Measurements from ENCODE around the gene DIP2A. TPM values are rescaled to one million over a fixed set of nuclear protein-coding genes. Genes with fewer than 3 reads are reported as not detected.

The DIP2A gene
- polyA plus RNA-seq, 1 donor from 2014 or later: 45.0 TPM

DNA sequence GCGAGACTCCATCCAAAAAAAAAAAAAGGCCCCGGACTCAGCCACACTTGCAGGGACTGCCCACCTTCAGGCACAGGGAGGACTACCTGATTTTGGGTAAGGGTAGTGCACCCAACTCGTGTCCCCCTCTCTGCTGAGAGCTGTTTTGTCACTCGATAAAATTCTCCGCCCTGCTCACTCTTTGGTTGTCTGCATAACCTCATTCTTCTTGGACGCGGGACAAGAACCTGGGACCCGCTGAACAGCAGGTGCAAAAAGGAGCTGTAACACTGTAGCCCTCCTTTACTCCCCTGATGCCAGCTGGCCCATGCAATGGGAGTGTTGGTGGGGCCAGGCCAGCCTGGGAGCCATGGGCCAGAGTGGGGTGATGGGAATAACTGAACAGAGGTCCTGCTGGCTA lies 135.6 kb downstream of the DIP2A start:
- no peaks in the 10 kb centered on the region for H3K9me3 ChIP-seq (ENCODE audit: low read length)
- H3K4me3 ChIP-seq (ENCODE audit: low read length): no peak overlapping the region
- no peak overlapping the region for H3K4me2 ChIP-seq (ENCODE audit: low read length)
- no peak for TF ChIP-seq MXI1 (conservative IDR thresholded peaks at IDR 0.05; ENCODE audit: poor library complexity, severe bottlenecking)
- no peak for TF ChIP-seq POLR2AphosphoS5 (IDR thresholded peaks at IDR 0.05)
- no peak for TF ChIP-seq RAD21 (conservative IDR thresholded peaks at IDR 0.05)
- TF ChIP-seq CTCF (IDR thresholded peaks at IDR 0.05; ENCODE audit: poor library complexity, severe bottlenecking): no peak
- no peak for TF ChIP-seq EZH2 (IDR thresholded peaks at IDR 0.05; ENCODE audit: borderline replicate concordance, insufficient read depth, low read length, poor library complexity, severe bottlenecking)
- TF ChIP-seq, protein P1, sequence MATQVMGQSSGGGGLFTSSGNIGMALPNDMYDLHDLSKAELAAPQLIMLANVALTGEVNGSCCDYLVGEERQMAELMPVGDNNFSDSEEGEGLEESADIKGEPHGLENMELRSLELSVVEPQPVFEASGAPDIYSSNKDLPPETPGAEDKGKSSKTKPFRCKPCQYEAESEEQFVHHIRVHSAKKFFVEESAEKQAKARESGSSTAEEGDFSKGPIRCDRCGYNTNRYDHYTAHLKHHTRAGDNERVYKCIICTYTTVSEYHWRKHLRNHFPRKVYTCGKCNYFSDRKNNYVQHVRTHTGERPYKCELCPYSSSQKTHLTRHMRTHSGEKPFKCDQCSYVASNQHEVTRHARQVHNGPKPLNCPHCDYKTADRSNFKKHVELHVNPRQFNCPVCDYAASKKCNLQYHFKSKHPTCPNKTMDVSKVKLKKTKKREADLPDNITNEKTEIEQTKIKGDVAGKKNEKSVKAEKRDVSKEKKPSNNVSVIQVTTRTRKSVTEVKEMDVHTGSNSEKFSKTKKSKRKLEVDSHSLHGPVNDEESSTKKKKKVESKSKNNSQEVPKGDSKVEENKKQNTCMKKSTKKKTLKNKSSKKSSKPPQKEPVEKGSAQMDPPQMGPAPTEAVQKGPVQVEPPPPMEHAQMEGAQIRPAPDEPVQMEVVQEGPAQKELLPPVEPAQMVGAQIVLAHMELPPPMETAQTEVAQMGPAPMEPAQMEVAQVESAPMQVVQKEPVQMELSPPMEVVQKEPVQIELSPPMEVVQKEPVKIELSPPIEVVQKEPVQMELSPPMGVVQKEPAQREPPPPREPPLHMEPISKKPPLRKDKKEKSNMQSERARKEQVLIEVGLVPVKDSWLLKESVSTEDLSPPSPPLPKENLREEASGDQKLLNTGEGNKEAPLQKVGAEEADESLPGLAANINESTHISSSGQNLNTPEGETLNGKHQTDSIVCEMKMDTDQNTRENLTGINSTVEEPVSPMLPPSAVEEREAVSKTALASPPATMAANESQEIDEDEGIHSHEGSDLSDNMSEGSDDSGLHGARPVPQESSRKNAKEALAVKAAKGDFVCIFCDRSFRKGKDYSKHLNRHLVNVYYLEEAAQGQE (IDR thresholded peaks at IDR 0.05; ENCODE audit: borderline replicate concordance): no peak
- no peak for TF ChIP-seq SMC3 (conservative IDR thresholded peaks at IDR 0.05; ENCODE audit: poor library complexity)
- no peak for TF ChIP-seq TAF1 (IDR thresholded peaks at IDR 0.05; ENCODE audit: low read depth)
- no peak for TF ChIP-seq EP300 (conservative IDR thresholded peaks at IDR 0.05; ENCODE audit: poor library complexity, severe bottlenecking)
- H3F3A ChIP-seq (ENCODE audit: insufficient read depth, low read length, poor library complexity, severe bottlenecking): no peaks in the 10 kb centered on the region
- H3K27me3 ChIP-seq (ENCODE audit: insufficient read depth, low read depth, low read length): no peaks in the 10 kb centered on the region
- H3K27ac ChIP-seq (ENCODE audit: low read length): no peak overlapping the region
- no peak overlapping the region for H2AFZ ChIP-seq (ENCODE audit: low read depth, low read length)
- no peaks in the 10 kb centered on the region for H3K79me2 ChIP-seq (replicated peaks; ENCODE audit: insufficient read depth, low read length)
- H3K9me2 ChIP-seq (ENCODE audit: insufficient read depth, low read length): no peaks in the 10 kb centered on the region
- no peaks in the 10 kb centered on the region for H4K20me1 ChIP-seq (ENCODE audit: insufficient read depth)
- H3K9ac ChIP-seq (ENCODE audit: low read length): no peak overlapping the region
- H3K36me3 ChIP-seq (ENCODE audit: insufficient read depth, low read length): no peaks in the 10 kb centered on the region

- H4K20me1 ChIP-seq (ENCODE audit: insufficient read depth): no peaks in the 10 kb centered on the region
- no peak overlapping the region for H2AFZ ChIP-seq (ENCODE audit: low read depth, low read length)
- no peaks in the 10 kb centered on the region for H3K9me2 ChIP-seq (ENCODE audit: insufficient read depth, low read length)
- no peaks in the 10 kb centered on the region for H3K27me3 ChIP-seq (ENCODE audit: insufficient read depth, low read depth, low read length)
- H3F3A ChIP-seq (ENCODE audit: insufficient read depth, low read length, poor library complexity, severe bottlenecking): no peaks in the 10 kb centered on the region
- TF ChIP-seq RAD21 (conservative IDR thresholded peaks at IDR 0.05) (no peak), EZH2 (IDR thresholded peaks at IDR 0.05; ENCODE audit: borderline replicate concordance, insufficient read depth, low read length, poor library complexity, severe bottlenecking) (no peak), MXI1 (conservative IDR thresholded peaks at IDR 0.05; ENCODE audit: poor library complexity, severe bottlenecking) (no peak), POLR2AphosphoS5 (IDR thresholded peaks at IDR 0.05) (no peak), TAF1 (IDR thresholded peaks at IDR 0.05; ENCODE audit: low read depth) (no peak), SMC3 (conservative IDR thresholded peaks at IDR 0.05; ENCODE audit: poor library complexity) (no peak), EP300 (conservative IDR thresholded peaks at IDR 0.05; ENCODE audit: poor library complexity, severe bottlenecking) (no peak), CTCF (IDR thresholded peaks at IDR 0.05; ENCODE audit: poor library complexity, severe bottlenecking) (no peak)
- TF ChIP-seq, protein P1 (IDR thresholded peaks at IDR 0.05; ENCODE audit: borderline replicate concordance): no peak
- H3K79me2 ChIP-seq (replicated peaks; ENCODE audit: insufficient read depth, low read length): no peaks in the 10 kb centered on the region
- no peaks in the 10 kb centered on the region for H3K9me3 ChIP-seq (ENCODE audit: low read length)
- H3K4me2 ChIP-seq (ENCODE audit: low read length): no peak overlapping the region
- H3K9ac ChIP-seq (ENCODE audit: low read length): no peak overlapping the region
- no peak overlapping the region for H3K4me3 ChIP-seq (ENCODE audit: low read length)
- no peaks in the 10 kb centered on the region for H3K36me3 ChIP-seq (ENCODE audit: insufficient read depth, low read length)
- no peak overlapping the region for H3K27ac ChIP-seq (ENCODE audit: low read length)
Observed at GRCh38 chr21:46596201-46596600, 137.5 kb downstream of the DIP2A start.
